Measurements from ENCODE around the gene TXNRD1.

TXNRD1 gene

GRCh38 chr12:104286516-104287482 lies 71.2 kb downstream of the TXNRD1 start:
- DNase-seq (ENCODE audit: low read depth): peak; percentile 99
- TF ChIP-seq, protein P1, sequence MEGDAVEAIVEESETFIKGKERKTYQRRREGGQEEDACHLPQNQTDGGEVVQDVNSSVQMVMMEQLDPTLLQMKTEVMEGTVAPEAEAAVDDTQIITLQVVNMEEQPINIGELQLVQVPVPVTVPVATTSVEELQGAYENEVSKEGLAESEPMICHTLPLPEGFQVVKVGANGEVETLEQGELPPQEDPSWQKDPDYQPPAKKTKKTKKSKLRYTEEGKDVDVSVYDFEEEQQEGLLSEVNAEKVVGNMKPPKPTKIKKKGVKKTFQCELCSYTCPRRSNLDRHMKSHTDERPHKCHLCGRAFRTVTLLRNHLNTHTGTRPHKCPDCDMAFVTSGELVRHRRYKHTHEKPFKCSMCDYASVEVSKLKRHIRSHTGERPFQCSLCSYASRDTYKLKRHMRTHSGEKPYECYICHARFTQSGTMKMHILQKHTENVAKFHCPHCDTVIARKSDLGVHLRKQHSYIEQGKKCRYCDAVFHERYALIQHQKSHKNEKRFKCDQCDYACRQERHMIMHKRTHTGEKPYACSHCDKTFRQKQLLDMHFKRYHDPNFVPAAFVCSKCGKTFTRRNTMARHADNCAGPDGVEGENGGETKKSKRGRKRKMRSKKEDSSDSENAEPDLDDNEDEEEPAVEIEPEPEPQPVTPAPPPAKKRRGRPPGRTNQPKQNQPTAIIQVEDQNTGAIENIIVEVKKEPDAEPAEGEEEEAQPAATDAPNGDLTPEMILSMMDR (IDR thresholded peaks at IDR 0.05; ENCODE audit: low read length, missing control alignments): no peak

GRCh38 chr12:104288635-104289274 lies 73.2 kb downstream of the TXNRD1 start:
- peak; percentile 85 for DNase-seq (ENCODE audit: low read depth)
- H3K4me3 ChIP-seq (replicated peaks; ENCODE audit: low read depth, low read length): peak overlapping the region; percentile 61
- TF ChIP-seq, protein P1 (IDR thresholded peaks at IDR 0.05; ENCODE audit: low read length, missing control alignments): no peak

More at GRCh38 chr12:104286516-104287482, 71.2 kb downstream of the TXNRD1 start:
- peak overlapping the region; percentile 61 for H3K4me3 ChIP-seq (replicated peaks; ENCODE audit: low read depth, low read length)

GRCh38 chr12:104290320-104290719 lies 74.7 kb downstream of the TXNRD1 start:
- H3K4me3 ChIP-seq (replicated peaks; ENCODE audit: low read depth, low read length): peak overlapping the region; percentile 61
- TF ChIP-seq, protein P1 (IDR thresholded peaks at IDR 0.05; ENCODE audit: low read length, missing control alignments): no peak
- peak; percentile 30 for DNase-seq (ENCODE audit: low read depth)

GRCh38 chr12:104290855-104291254 lies 75.3 kb downstream of the TXNRD1 start:
- TF ChIP-seq, protein P1 (IDR thresholded peaks at IDR 0.05; ENCODE audit: low read length, missing control alignments): no peak
- peak overlapping the region; percentile 61 for H3K4me3 ChIP-seq (replicated peaks; ENCODE audit: low read depth, low read length)
- no peak for DNase-seq (ENCODE audit: low read depth)

DNA sequence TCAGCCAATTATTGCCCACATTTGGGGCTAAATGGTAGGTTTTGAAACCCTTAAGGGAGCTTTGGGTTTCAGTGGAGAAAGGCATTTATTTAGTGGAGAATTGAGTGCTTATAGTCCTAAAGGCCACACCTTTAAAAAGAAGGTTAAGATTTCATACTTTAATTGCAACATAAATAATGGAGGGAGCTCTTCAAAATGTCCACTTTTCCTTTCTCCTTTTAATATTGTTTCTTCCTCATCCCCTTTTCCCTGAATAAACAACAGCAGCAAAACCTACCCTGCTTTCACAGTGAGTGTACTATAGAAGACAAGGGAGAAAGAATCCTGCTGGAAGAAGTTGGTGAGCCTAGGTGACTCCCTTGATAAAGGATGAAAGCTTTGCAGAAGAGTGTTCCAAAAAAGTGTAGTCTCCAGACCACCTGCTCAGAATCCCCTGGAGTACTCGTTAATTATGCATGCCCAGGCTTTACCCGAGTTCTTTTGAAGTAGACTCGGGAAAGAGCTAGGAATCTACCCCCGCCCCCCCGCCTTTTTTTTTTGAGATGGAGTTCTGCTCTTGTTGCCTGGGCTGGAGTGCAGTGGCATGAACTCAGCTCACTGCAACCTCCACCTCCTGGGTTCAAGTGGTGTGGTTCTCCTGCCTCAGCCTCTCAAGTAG lies 76.4 kb downstream of the TXNRD1 start:
- TF ChIP-seq, protein P1 (IDR thresholded peaks at IDR 0.05; ENCODE audit: low read length, missing control alignments): no peak
- no peak for DNase-seq (ENCODE audit: low read depth)
- peak overlapping the region; percentile 61 for H3K4me3 ChIP-seq (replicated peaks; ENCODE audit: low read depth, low read length)

DNA sequence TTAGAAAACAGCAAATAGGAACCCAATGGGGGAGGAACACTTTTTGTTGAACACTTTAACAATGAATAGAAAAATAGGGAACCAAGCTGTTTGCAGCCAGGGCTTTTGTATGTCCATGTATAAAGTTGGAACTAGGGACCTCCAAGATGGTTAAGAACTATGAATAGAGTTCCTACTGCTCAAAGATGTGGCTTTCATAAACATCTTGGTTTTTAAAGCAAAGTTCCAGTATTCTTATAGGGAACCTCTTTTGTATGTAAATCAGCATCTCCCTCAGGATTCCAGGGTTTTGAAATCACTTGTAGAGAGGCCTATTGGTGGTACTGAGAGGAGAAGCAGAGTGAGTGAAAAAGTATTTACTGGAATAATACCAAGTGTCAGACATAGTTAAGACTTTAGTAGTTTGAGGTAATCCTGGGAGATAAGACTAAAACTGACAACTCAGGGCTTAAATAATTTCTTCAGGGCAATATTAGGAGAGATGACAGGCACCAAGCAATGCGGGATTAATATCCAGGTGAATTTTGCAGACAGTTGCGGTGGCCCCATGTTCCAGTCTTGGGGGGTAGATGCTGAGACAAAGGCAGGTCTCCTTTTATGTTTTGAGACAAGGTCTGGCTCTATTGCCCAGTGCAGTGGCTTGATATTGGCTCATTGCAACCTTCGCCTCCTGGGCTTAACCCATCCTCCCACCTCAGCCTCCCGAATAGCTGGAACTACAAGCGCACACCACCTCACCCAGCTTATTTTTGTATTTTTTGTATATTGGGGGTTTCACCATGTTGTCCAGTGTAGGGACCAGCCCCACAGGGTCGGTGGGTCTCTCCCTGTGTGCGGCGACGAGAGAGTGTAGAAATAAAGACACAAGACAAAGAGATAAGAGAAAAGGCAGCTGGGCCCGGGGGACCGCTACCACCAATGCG lies 77.6 kb downstream of the TXNRD1 start:
- TF ChIP-seq, protein P1 (IDR thresholded peaks at IDR 0.05; ENCODE audit: low read length, missing control alignments): no peak
- peak overlapping the region; percentile 61 for H3K4me3 ChIP-seq (replicated peaks; ENCODE audit: low read depth, low read length)
- DNase-seq (ENCODE audit: low read depth): peak; percentile 54
